Measurements from ENCODE around the gene DCHS2.

DNA sequence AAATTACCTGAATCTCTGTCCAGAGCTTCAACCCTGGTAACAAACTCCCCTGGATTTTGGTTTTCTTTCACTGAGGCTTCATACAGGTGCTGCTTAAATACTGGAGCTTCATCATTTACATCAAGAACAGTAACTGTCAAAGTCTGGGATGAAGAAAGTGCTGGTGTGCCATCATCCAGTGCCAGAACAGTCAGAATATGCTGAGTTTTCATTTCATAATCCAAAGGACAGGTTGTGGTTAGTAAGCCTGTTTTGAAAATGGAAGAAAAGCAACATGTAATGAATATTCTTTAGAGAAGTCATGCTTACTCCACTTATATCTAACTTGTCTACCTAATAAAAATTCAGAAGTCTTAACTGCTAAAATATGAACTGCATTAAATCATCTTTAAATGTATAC is 175.9 kb downstream of the DCHS2 start:
- TF ChIP-seq EP300 (IDR thresholded peaks at IDR 0.05) (no peak), POLR2AphosphoS5 (IDR thresholded peaks at IDR 0.05) (no peak)
- TF ChIP-seq, protein P1, sequence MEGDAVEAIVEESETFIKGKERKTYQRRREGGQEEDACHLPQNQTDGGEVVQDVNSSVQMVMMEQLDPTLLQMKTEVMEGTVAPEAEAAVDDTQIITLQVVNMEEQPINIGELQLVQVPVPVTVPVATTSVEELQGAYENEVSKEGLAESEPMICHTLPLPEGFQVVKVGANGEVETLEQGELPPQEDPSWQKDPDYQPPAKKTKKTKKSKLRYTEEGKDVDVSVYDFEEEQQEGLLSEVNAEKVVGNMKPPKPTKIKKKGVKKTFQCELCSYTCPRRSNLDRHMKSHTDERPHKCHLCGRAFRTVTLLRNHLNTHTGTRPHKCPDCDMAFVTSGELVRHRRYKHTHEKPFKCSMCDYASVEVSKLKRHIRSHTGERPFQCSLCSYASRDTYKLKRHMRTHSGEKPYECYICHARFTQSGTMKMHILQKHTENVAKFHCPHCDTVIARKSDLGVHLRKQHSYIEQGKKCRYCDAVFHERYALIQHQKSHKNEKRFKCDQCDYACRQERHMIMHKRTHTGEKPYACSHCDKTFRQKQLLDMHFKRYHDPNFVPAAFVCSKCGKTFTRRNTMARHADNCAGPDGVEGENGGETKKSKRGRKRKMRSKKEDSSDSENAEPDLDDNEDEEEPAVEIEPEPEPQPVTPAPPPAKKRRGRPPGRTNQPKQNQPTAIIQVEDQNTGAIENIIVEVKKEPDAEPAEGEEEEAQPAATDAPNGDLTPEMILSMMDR (IDR thresholded peaks at IDR 0.05), result no peak

All from suprapubic skin (tissue), 4 donors.